ENCODE results near the gene GPAT3.
"Not testable (repeated sequence)": the region's sequence is repeated elsewhere in the genome, so short reads cannot be mapped to it uniquely, and the experiment has no call there.

- TF ChIP-seq CTCF (conservative IDR thresholded peaks at IDR 0.05): peak; percentile 80
- not testable (repeated sequence) for TF ChIP-seq EZH2 (IDR thresholded peaks at IDR 0.05; ENCODE audit: low read depth)
These were observed 26.7 kb upstream of the GPAT3 start for GRCh38 chr4:83509156-83509585.

Measured in PC-9 (cell line).